ENCODE measurements around the gene PSMC2.

The PSMC2 gene

GRCh38 chr7:103389263-103389662 lies 41.8 kb downstream of the PSMC2 start:
- Histone ChIP-seq H3K36me3 (replicated peaks; ENCODE audit: insufficient read depth, low read length) (no peaks in the 10 kb centered on the region), H3K27me3 (replicated peaks; ENCODE audit: insufficient read depth, low read length) (no peaks in the 10 kb centered on the region), H3F3A (ENCODE audit: insufficient read depth, low read length) (0 out of 2 replicates have a peak, but pooled peaks cover 3% of the 10 kb centered on the region), H3K4me1 (ENCODE audit: low read length) (no peaks in the 10 kb centered on the region), H3K79me2 (ENCODE audit: low read length) (no peaks in the 10 kb centered on the region), H4K20me1 (ENCODE audit: insufficient read depth, low read length) (no peaks in the 10 kb centered on the region), H3K9me3 (replicated peaks; ENCODE audit: insufficient read depth, low read length) (no peaks in the 10 kb centered on the region), H3K9ac (ENCODE audit: low read length) (no peak overlapping the region), H3K9me2 (replicated peaks; ENCODE audit: insufficient read depth, low read length) (no peaks in the 10 kb centered on the region), H3K4me2 (ENCODE audit: low read depth, low read length) (no peak overlapping the region), H3K4me3 (ENCODE audit: low read length) (no peak overlapping the region), H3K27ac (ENCODE audit: low read length) (no peak overlapping the region), H2AFZ (ENCODE audit: low read length) (no peak overlapping the region)
- TF ChIP-seq CTCF (IDR thresholded peaks at IDR 0.05; ENCODE audit: low read length) = no peak
- TF ChIP-seq EZH2phosphoT487 (IDR thresholded peaks at IDR 0.05; ENCODE audit: low read length) = no peak
- no peak for TF ChIP-seq EZH2 (optimal IDR thresholded peaks at IDR 0.05; ENCODE audit: low read depth, low read length)
- no peak for DNase-seq

- no peak overlapping the region for H3K27ac ChIP-seq (ENCODE audit: low read length)
- H3F3A ChIP-seq (ENCODE audit: insufficient read depth, low read length) = 0 out of 2 replicates have a peak, but pooled peaks cover 3% of the 10 kb centered on the region
- H3K27me3 ChIP-seq (replicated peaks; ENCODE audit: insufficient read depth, low read length) = no peaks in the 10 kb centered on the region
- TF ChIP-seq EZH2phosphoT487 (IDR thresholded peaks at IDR 0.05; ENCODE audit: low read length) (no peak), CTCF (IDR thresholded peaks at IDR 0.05; ENCODE audit: low read length) (no peak), EZH2 (optimal IDR thresholded peaks at IDR 0.05; ENCODE audit: low read depth, low read length) (no peak)
- H3K9me2 ChIP-seq (replicated peaks; ENCODE audit: insufficient read depth, low read length) = no peaks in the 10 kb centered on the region
- no peak for DNase-seq
- H2AFZ ChIP-seq (ENCODE audit: low read length) = no peak overlapping the region
- H4K20me1 ChIP-seq (ENCODE audit: insufficient read depth, low read length) = no peaks in the 10 kb centered on the region
- H3K4me2 ChIP-seq (ENCODE audit: low read depth, low read length) = no peak overlapping the region
- no peak overlapping the region for H3K4me3 ChIP-seq (ENCODE audit: low read length)
- H3K36me3 ChIP-seq (replicated peaks; ENCODE audit: insufficient read depth, low read length) = no peaks in the 10 kb centered on the region
- H3K9me3 ChIP-seq (replicated peaks; ENCODE audit: insufficient read depth, low read length) = no peaks in the 10 kb centered on the region
- H3K79me2 ChIP-seq (ENCODE audit: low read length) = no peaks in the 10 kb centered on the region
- H3K9ac ChIP-seq (ENCODE audit: low read length) = no peak overlapping the region
- no peaks in the 10 kb centered on the region for H3K4me1 ChIP-seq (ENCODE audit: low read length)
Observed at GRCh38 chr7:103391150-103391549, 43.7 kb downstream of the PSMC2 start.

- Histone ChIP-seq H2AFZ (ENCODE audit: low read length) (no peak overlapping the region), H3K4me2 (ENCODE audit: low read depth, low read length) (no peak overlapping the region), H3K9me3 (replicated peaks; ENCODE audit: insufficient read depth, low read length) (no peaks in the 10 kb centered on the region), H3K9ac (ENCODE audit: low read length) (no peak overlapping the region), H3K36me3 (replicated peaks; ENCODE audit: insufficient read depth, low read length) (no peaks in the 10 kb centered on the region), H3K79me2 (ENCODE audit: low read length) (no peaks in the 10 kb centered on the region), H4K20me1 (ENCODE audit: insufficient read depth, low read length) (no peaks in the 10 kb centered on the region), H3K27ac (ENCODE audit: low read length) (no peak overlapping the region), H3K9me2 (replicated peaks; ENCODE audit: insufficient read depth, low read length) (no peaks in the 10 kb centered on the region), H3K4me3 (ENCODE audit: low read length) (no peak overlapping the region), H3K4me1 (ENCODE audit: low read length) (no peaks in the 10 kb centered on the region), H3F3A (ENCODE audit: insufficient read depth, low read length) (0 out of 2 replicates have a peak, but pooled peaks cover 3% of the 10 kb centered on the region), H3K27me3 (replicated peaks; ENCODE audit: insufficient read depth, low read length) (no peaks in the 10 kb centered on the region)
- DNase-seq = no peak
- no peak for TF ChIP-seq CTCF (IDR thresholded peaks at IDR 0.05; ENCODE audit: low read length)
- no peak for TF ChIP-seq EZH2phosphoT487 (IDR thresholded peaks at IDR 0.05; ENCODE audit: low read length)
- TF ChIP-seq EZH2 (optimal IDR thresholded peaks at IDR 0.05; ENCODE audit: low read depth, low read length) = no peak
Observed at GRCh38 chr7:103391976-103392375, 44.5 kb downstream of the PSMC2 start.

Data from MM.1S (cell line).